HL-60/S4 (cell line): ENCODE data around the gene LRRN2.
"Not testable (repeated sequence)": the region's sequence is repeated elsewhere in the genome, so short reads cannot be mapped to it uniquely, and the experiment has no call there.

Experiments
- in situ Hi-C: fragments of 300-500 bp; cut with MboI; formaldehyde crosslinking; loops from 2 replicates; pipeline ENCODE4 v1.14.3; 2022; ENCODE audit warnings: low sequenced_read_pairs

LRRN2 gene

GRCh38 chr1:204633665-204634064, 51.9 kb downstream of the LRRN2 start:
- in situ Hi-C loops = no loop called here

- in situ Hi-C loops = no loop called here
These were observed 55.2 kb downstream of the LRRN2 start for GRCh38 chr1:204630132-204630905.

GRCh38 chr1:204629459-204629858, 56.1 kb downstream of the LRRN2 start:
- in situ Hi-C loops = not testable (repeated sequence)

GRCh38 chr1:204628868-204629267, 56.7 kb downstream of the LRRN2 start:
- in situ Hi-C loops = no loop called here

- in situ Hi-C loops = no loop called here
These were observed 58.1 kb downstream of the LRRN2 start for GRCh38 chr1:204627436-204627835.

- in situ Hi-C loops = no loop called here
These were observed 59.2 kb downstream of the LRRN2 start for GRCh38 chr1:204626381-204626780.

- in situ Hi-C loops = no loop called here
These were observed 60.8 kb downstream of the LRRN2 start for GRCh38 chr1:204624631-204625216.

GRCh38 chr1:204623894-204624361, 61.6 kb downstream of the LRRN2 start:
- in situ Hi-C loops = no loop called here

- in situ Hi-C loops = no loop called here
These were observed 62.1 kb downstream of the LRRN2 start for GRCh38 chr1:204623365-204623893.

- in situ Hi-C loops = no loop called here
These were observed 63.5 kb downstream of the LRRN2 start for GRCh38 chr1:204621996-204622395.

GRCh38 chr1:204621396-204621795, 64.1 kb downstream of the LRRN2 start:
- in situ Hi-C loops = no loop called here

- in situ Hi-C loops = no loop called here
These were observed 65.8 kb downstream of the LRRN2 start for GRCh38 chr1:204619721-204620120.

- in situ Hi-C loops = no loop called here
These were observed 67.3 kb downstream of the LRRN2 start for GRCh38 chr1:204618148-204618760.

- in situ Hi-C loops = no loop called here
These were observed 68.0 kb downstream of the LRRN2 start for GRCh38 chr1:204617256-204618147.

GRCh38 chr1:204616641-204617040, 68.9 kb downstream of the LRRN2 start:
- in situ Hi-C loops = no loop called here

GRCh38 chr1:204615881-204616280, 69.7 kb downstream of the LRRN2 start:
- in situ Hi-C loops = no loop called here

- in situ Hi-C loops = no loop called here
These were observed 71.9 kb downstream of the LRRN2 start for GRCh38 chr1:204613636-204614035.

GRCh38 chr1:204612326-204612725, 73.2 kb downstream of the LRRN2 start:
- in situ Hi-C loops = no loop called here

- in situ Hi-C loops = no loop called here
These were observed 74.5 kb downstream of the LRRN2 start for GRCh38 chr1:204611036-204611435.

- in situ Hi-C loops = no loop called here
These were observed 77.6 kb downstream of the LRRN2 start for GRCh38 chr1:204607910-204608309.

- in situ Hi-C loops = no loop called here
These were observed 79.7 kb downstream of the LRRN2 start for GRCh38 chr1:204605791-204606190.
